H9 (cell line): ENCODE data around the gene GCN1. TPM values are rescaled to one million over a fixed set of nuclear protein-coding genes. Genes with fewer than 3 reads are reported as not detected.

Experiments
- DNase-seq: peaks from one replicate; pipeline ENCODE4 v3.0.0-alpha.2; 2017
- H2AFZ ChIP-seq: one replicate; pipeline ENCODE4 v1.6.1; 2013; ENCODE audit warnings: mild to moderate bottlenecking, low read length, control low read depth, moderate library complexity
- H2AK5ac ChIP-seq: 2 replicates; pipeline ENCODE4 v1.6.1; 2013; ENCODE audit warnings: low read length, control low read depth, mixed read lengths; ENCODE audit not compliant: insufficient read length
- H2BK120ac ChIP-seq: one replicate; pipeline ENCODE4 v1.6.1; 2013; ENCODE audit warnings: low read depth, mild to moderate bottlenecking, low read length, control low read depth, inconsistent platforms; ENCODE audit not compliant: poor library complexity, severe bottlenecking
- H2BK12ac ChIP-seq: 2 replicates; pipeline ENCODE4 v1.6.1; 2013; ENCODE audit warnings: low read length, control low read depth, mixed read lengths, low read depth; ENCODE audit not compliant: insufficient read length
- H2BK15ac ChIP-seq: 2 replicates; pipeline ENCODE4 v1.6.1; 2013; ENCODE audit warnings: low read depth, low read length, control low read depth
- H2BK20ac ChIP-seq: one replicate; pipeline ENCODE4 v1.6.1; 2013; ENCODE audit warnings: low read depth, mild to moderate bottlenecking, low read length, control low read depth, inconsistent platforms; ENCODE audit not compliant: poor library complexity, severe bottlenecking
- H2BK5ac ChIP-seq: 2 replicates; pipeline ENCODE4 v1.6.1; 2013; ENCODE audit warnings: low read length, control low read depth, mixed read lengths; ENCODE audit not compliant: insufficient read length
- H3K14ac ChIP-seq: 2 replicates; pipeline ENCODE4 v1.6.1; 2013; ENCODE audit warnings: low read length, control low read depth; ENCODE audit not compliant: insufficient read depth
- H3K18ac ChIP-seq: 2 replicates; pipeline ENCODE4 v1.6.1; 2013; ENCODE audit warnings: low read depth, mild to moderate bottlenecking, mixed read lengths, low read length, control low read depth; ENCODE audit not compliant: insufficient read length
- H3K23ac ChIP-seq: 2 replicates; pipeline ENCODE4 v1.6.1; 2013; ENCODE audit warnings: low read length, control low read depth, mixed read lengths, low read depth; ENCODE audit not compliant: insufficient read length
- H3K23me2 ChIP-seq: 2 replicates; pipeline ENCODE4 v1.6.1; 2013; ENCODE audit warnings: low read depth, mild to moderate bottlenecking, mixed read lengths, low read length, control low read depth; ENCODE audit not compliant: insufficient read length, poor library complexity, severe bottlenecking
- H3K27ac ChIP-seq: 2 replicates; pipeline ENCODE4 v1.5.1; 2013; ENCODE audit warnings: low read length, control low read depth, mixed read lengths, low read depth; ENCODE audit not compliant: insufficient read length
- H3K27me3 ChIP-seq: 2 replicates; pipeline ENCODE4 v1.6.1; 2013; ENCODE audit warnings: low read length, control low read depth, inconsistent platforms; ENCODE audit not compliant: insufficient read depth
- H3K4ac ChIP-seq: 2 replicates; pipeline ENCODE4 v1.6.1; 2013; ENCODE audit warnings: low read depth, mild to moderate bottlenecking, control low read depth, inconsistent platforms, low read length, moderate library complexity
- H3K4me1 ChIP-seq: 2 replicates; pipeline ENCODE4 v1.6.1; 2013; ENCODE audit warnings: low read length, control low read depth, inconsistent platforms; ENCODE audit not compliant: insufficient read depth
- H3K4me2 ChIP-seq: 2 replicates; pipeline ENCODE4 v1.6.1; 2013; ENCODE audit warnings: low read length, control low read depth, mixed read lengths; ENCODE audit not compliant: insufficient read length, insufficient read depth
- H3K56ac ChIP-seq: 2 replicates; pipeline ENCODE4 v1.6.1; 2013; ENCODE audit warnings: low read depth, mild to moderate bottlenecking, mixed read lengths, low read length, control low read depth; ENCODE audit not compliant: insufficient read length
- H3K79me1 ChIP-seq: 2 replicates; pipeline ENCODE4 v1.6.1; 2013; ENCODE audit warnings: low read depth, mild to moderate bottlenecking, moderate library complexity, low read length, control low read depth, inconsistent platforms; ENCODE audit not compliant: insufficient read depth, poor library complexity, severe bottlenecking
- H3K79me2 ChIP-seq: 2 replicates; pipeline ENCODE4 v1.6.1; 2013; ENCODE audit warnings: low read length, control low read depth, inconsistent platforms; ENCODE audit not compliant: insufficient read depth
- H3K9ac ChIP-seq: 2 replicates; pipeline ENCODE4 v1.6.1; 2013; ENCODE audit warnings: low read length, control low read depth, mixed read lengths; ENCODE audit not compliant: insufficient read length; ENCODE audit errors: extremely low read depth
- H3K9me3 ChIP-seq: one replicate; pipeline ENCODE4 v1.6.1; 2013; ENCODE audit warnings: low read depth, low read length, inconsistent platforms; ENCODE audit not compliant: control insufficient read depth
- H3T11ph ChIP-seq: one replicate; pipeline ENCODE4 v1.6.1; 2013; ENCODE audit warnings: mild to moderate bottlenecking, low read length, control low read depth, inconsistent platforms
- H4K20me1 ChIP-seq: one replicate; pipeline ENCODE4 v1.6.1; 2013; ENCODE audit not compliant: control insufficient read depth, insufficient read length, insufficient read depth
- H4K5ac ChIP-seq: 2 replicates; pipeline ENCODE4 v1.6.1; 2013; ENCODE audit warnings: low read depth, mild to moderate bottlenecking, mixed read lengths, low read length, control low read depth; ENCODE audit not compliant: insufficient read length
- H4K8ac ChIP-seq: replicated peaks from 2 replicates; pipeline ENCODE4 v1.6.1; 2013; ENCODE audit warnings: low read length, control low read depth, mixed read lengths, low read depth; ENCODE audit not compliant: insufficient read length
- H4K91ac ChIP-seq: 2 replicates; pipeline ENCODE4 v1.6.1; 2013; ENCODE audit warnings: low read depth, mild to moderate bottlenecking, moderate library complexity, mixed read lengths, low read length, control low read depth; ENCODE audit not compliant: insufficient read length
- H3K27ac Mint-ChIP-seq, 3 experiments: 2 replicates in 2 of 3; 3 replicates in 1 of 3; pipeline ENCODE4 v1.8.0; 2020 to 2021; ENCODE audit warnings: mixed read lengths in 3 of 3, mild to moderate bottlenecking in 1 of 3, moderate library complexity in 1 of 3
- H3K27me3 Mint-ChIP-seq: 2 replicates; pipeline ENCODE4 v1.8.0; 2021; ENCODE audit warnings: low read depth, mild to moderate bottlenecking, moderate library complexity, mixed read lengths
- H3K36me3 Mint-ChIP-seq, 3 experiments: 2 replicates in 2 of 3; 3 replicates in 1 of 3; pipeline ENCODE4 v1.8.0; 2020 to 2021; ENCODE audit warnings: low read depth in 3 of 3, mixed read lengths in 3 of 3; ENCODE audit not compliant: insufficient read depth in 1 of 3
- H3K4me1 Mint-ChIP-seq, 2 experiments: 2 replicates each; pipeline ENCODE4 v1.8.0; 2020; ENCODE audit warnings: mixed read lengths in 2 of 2
- H3K4me3 Mint-ChIP-seq, 2 experiments: 2 replicates in 1 of 2; 3 replicates in 1 of 2; pipeline ENCODE4 v1.8.0; 2020 to 2021; ENCODE audit warnings: mild to moderate bottlenecking in 2 of 2, mixed read lengths in 2 of 2, moderate library complexity in 1 of 2
- H3K9me3 Mint-ChIP-seq, 2 experiments: 2 replicates in 1 of 2; 3 replicates in 1 of 2; pipeline ENCODE4 v1.8.0; 2020; ENCODE audit warnings: mild to moderate bottlenecking in 2 of 2, mixed read lengths in 2 of 2, moderate library complexity in 1 of 2
- WGBS: extraction: QIAGEN DNeasy Blood & Tissue Kit; methylation state at CpG from one replicate; pipeline ENCODE4 v1.1.7; 2013; ENCODE audit warnings: missing lambda C conversion rate, low lambda C conversion rate, mixed read lengths; ENCODE audit not compliant: insufficient read length; ENCODE audit errors: extremely low coverage; 5-methylcytosine and 5-hydroxymethylcytosine counted together
- total RNA-seq: library from RNA; stranded (reverse); gene quantifications from 2 replicates; pipeline ENCODE4 v1.2.1, GENCODE V29; 2021
- TF ChIP-seq, protein P1 (sequence below): fragments of 200-600 bp; sonication (generic); conservative IDR thresholded peaks from 3 replicates; pipeline ENCODE4 v1.8.0; 2021; ENCODE audit warnings: antibody characterized with exemption, mild to moderate bottlenecking

GCN1 gene
- total RNA-seq, 1 experiment from 2014 or later = 137 TPM

DNA sequence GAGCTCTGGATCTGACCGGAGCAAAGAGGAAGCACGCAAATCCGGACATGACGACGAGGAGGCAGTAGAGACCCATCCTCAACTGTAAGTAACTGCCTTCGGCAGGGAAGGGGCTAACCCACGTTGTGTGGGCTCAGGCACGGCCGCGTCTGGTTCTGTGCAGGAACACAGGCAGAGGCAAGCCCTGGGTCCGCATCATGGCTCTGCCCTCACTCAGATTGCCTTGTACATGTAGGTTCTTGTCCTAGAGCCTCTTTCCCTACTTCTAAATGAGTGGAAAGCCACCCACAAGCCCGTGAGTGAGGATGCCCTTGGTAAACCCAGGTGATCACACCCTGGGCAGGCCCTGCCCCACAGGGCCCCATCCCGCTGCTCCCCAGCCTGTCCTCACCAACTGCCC, 15.3 kb upstream of the GCN1 start:
- H3K23me2 ChIP-seq = no peaks in the 10 kb centered on the region
- H2AFZ ChIP-seq = no peak overlapping the region
- Mint-ChIP-seq H3K9me3 (peaks cover 0 to 4% of the 10 kb centered on the region in 2 experiments; a peak in 1 of 5 replicates), H3K4me1 (no peaks in the 10 kb centered on the region), H3K36me3 (peaks cover 36 to 76% (median 65%) of the 10 kb centered on the region in 3 experiments), H3K4me3 (no peak overlapping the region), H3K27me3 (no peaks in the 10 kb centered on the region), H3K27ac (no peak overlapping the region; a peak in 1 of 7 replicates)
- H2BK5ac ChIP-seq = no peak overlapping the region
- H4K20me1 ChIP-seq = peaks cover 5% of the 10 kb centered on the region
- H2BK15ac ChIP-seq = no peak overlapping the region
- no peak overlapping the region for H2BK120ac ChIP-seq
- no peak overlapping the region for H2AK5ac ChIP-seq
- no peak overlapping the region for H4K8ac ChIP-seq
- H3K9me3 ChIP-seq = no peaks in the 10 kb centered on the region
- H3K79me1 ChIP-seq = no peaks in the 10 kb centered on the region
- H3K4ac ChIP-seq = no peak overlapping the region
- no peak overlapping the region for H2BK12ac ChIP-seq
- no peak overlapping the region for H4K5ac ChIP-seq
- no peaks in the 10 kb centered on the region for H3K27me3 ChIP-seq
- H3K56ac ChIP-seq = no peak overlapping the region
- DNase-seq = no peak
- TF ChIP-seq, protein P1, sequence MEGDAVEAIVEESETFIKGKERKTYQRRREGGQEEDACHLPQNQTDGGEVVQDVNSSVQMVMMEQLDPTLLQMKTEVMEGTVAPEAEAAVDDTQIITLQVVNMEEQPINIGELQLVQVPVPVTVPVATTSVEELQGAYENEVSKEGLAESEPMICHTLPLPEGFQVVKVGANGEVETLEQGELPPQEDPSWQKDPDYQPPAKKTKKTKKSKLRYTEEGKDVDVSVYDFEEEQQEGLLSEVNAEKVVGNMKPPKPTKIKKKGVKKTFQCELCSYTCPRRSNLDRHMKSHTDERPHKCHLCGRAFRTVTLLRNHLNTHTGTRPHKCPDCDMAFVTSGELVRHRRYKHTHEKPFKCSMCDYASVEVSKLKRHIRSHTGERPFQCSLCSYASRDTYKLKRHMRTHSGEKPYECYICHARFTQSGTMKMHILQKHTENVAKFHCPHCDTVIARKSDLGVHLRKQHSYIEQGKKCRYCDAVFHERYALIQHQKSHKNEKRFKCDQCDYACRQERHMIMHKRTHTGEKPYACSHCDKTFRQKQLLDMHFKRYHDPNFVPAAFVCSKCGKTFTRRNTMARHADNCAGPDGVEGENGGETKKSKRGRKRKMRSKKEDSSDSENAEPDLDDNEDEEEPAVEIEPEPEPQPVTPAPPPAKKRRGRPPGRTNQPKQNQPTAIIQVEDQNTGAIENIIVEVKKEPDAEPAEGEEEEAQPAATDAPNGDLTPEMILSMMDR = no peak
- H3K23ac ChIP-seq = no peak overlapping the region
- H3K4me1 ChIP-seq = no peaks in the 10 kb centered on the region
- H3K79me2 ChIP-seq = no peaks in the 10 kb centered on the region
- H2BK20ac ChIP-seq = no peak overlapping the region
- H4K91ac ChIP-seq = no peak overlapping the region
- no CpG with 5 or more reads among the region's 13 CpGs for WGBS
- no peak overlapping the region for H3K18ac ChIP-seq
- no peak overlapping the region for H3K27ac ChIP-seq
- no peak overlapping the region for H3K14ac ChIP-seq
- no peak overlapping the region for H3K4me2 ChIP-seq
- no peak overlapping the region for H3T11ph ChIP-seq
- no peak overlapping the region for H3K9ac ChIP-seq
